ENCODE measurements around the gene RNF144A. TPM values are rescaled to one million over a fixed set of nuclear protein-coding genes. Genes with fewer than 3 reads are reported as not detected.
A peak's percentile ranks its signal among the peaks of the same experiment; 100 is the strongest.

The RNF144A gene
- total and polyA plus RNA-seq, 10 donors: 3.8 to 86.6 (median 50.9) TPM

DNA sequence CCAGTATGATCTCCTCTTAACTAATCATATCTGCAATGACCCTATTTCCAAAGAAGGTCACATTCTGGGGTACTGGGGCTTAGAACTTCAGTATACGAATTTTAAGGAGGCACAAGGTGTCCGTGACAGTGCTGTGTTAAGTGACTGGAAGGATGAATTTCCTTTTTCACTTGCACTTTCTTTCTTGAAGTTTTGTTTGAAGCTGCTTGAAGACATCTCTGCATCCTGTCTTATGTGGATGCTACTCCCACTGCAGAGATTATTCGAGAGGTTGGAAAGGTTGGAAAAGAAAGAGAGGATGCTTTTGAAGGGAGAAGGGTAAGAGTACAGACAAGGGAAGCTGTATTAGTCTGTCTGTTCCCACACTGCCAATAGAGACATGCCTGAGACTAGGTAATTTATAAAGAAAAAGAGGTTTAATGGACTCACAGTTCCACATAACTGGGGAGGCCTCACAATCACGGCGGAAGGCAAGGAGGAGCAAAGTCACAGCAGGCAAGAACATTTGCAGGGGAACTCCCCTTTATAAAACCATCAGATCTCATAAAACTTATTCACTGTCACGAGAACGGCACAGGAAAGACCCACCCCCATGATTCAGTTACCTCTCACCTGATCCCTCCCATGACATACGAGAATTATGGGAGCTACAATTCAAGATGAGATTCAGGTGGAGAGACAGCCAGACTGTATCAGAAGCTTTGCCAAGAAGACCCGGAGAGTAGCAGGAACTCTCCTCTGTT is 3.6 kb upstream of the RNF144A start:
- intact Hi-C loops (cut with DNase I; ENCODE audit: low total_unique reads): no loop called here
- Histone ChIP-seq H3K36me3 (peaks cover 0 to 24% (median 0%) of the 10 kb centered on the region in 6 donors), H3K4me1 (peaks cover 19 to 89% (median 50%) of the 10 kb centered on the region in 6 donors), H3K27me3 (replicated peaks in 1 of 7) (peaks cover 0 to 8% (median 0%) of the 10 kb centered on the region in 7 donors), H3K27ac (peak overlapping the region in 4 of 8 donors; percentile 2 to 52 (median 48)), H3K9me3 (no peaks in the 10 kb centered on the region), H3K4me3 (no peak overlapping the region)
- WGBS, 5 donors: 77 to 85% (median 80%) methylated on average over 9 of the region's 9 CpGs
- TF ChIP-seq POLR2AphosphoS5 (IDR thresholded peaks at IDR 0.05) (no peak), POLR2A (IDR thresholded peaks at IDR 0.05) (no peak)
- TF ChIP-seq, protein P1, sequence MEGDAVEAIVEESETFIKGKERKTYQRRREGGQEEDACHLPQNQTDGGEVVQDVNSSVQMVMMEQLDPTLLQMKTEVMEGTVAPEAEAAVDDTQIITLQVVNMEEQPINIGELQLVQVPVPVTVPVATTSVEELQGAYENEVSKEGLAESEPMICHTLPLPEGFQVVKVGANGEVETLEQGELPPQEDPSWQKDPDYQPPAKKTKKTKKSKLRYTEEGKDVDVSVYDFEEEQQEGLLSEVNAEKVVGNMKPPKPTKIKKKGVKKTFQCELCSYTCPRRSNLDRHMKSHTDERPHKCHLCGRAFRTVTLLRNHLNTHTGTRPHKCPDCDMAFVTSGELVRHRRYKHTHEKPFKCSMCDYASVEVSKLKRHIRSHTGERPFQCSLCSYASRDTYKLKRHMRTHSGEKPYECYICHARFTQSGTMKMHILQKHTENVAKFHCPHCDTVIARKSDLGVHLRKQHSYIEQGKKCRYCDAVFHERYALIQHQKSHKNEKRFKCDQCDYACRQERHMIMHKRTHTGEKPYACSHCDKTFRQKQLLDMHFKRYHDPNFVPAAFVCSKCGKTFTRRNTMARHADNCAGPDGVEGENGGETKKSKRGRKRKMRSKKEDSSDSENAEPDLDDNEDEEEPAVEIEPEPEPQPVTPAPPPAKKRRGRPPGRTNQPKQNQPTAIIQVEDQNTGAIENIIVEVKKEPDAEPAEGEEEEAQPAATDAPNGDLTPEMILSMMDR (IDR thresholded peaks at IDR 0.05 in 8 of 11, conservative IDR thresholded peaks at IDR 0.05 in 3 of 11): no peak
- DNase-seq: no peak

DNA sequence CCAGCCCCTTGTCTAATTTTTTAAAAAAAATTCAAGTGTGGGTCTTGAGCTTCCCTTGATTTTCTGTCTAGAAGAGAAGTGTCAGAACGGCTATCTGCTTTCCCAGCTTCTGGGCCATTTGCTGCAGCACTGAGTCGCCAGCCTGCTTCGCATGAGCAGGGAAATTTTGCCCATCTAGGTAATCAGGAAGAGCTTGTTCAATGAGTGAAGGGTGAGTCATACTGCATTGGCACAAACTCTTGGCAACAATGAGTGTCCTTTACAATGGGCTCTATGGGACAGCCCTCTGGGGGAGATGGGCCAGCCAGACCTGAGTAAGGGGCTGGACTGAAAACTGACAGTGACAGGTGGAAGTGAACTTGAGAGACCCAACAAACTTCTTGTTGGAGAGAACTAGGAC is 2.4 kb upstream of the RNF144A start:
- peaks cover 0 to 24% (median 0%) of the 10 kb centered on the region in 6 donors for H3K36me3 ChIP-seq
- no peaks in the 10 kb centered on the region for H3K9me3 ChIP-seq
- no peak overlapping the region for H3K4me3 ChIP-seq
- H3K4me1 ChIP-seq: peaks cover 20 to 89% (median 52%) of the 10 kb centered on the region in 6 donors
- H3K27ac ChIP-seq: peak overlapping the region in 1 of 8 donors; percentile 27
- peaks cover 0 to 8% (median 0%) of the 10 kb centered on the region in 7 donors for H3K27me3 ChIP-seq (replicated peaks in 1 of 7)
- intact Hi-C loops (cut with DNase I; ENCODE audit: low total_unique reads): no loop called here
- 70 to 91% (median 83%) methylated on average over 3 of the region's 3 CpGs for WGBS, 5 donors
- TF ChIP-seq POLR2A (IDR thresholded peaks at IDR 0.05) (no peak), POLR2AphosphoS5 (IDR thresholded peaks at IDR 0.05) (peak in 1 of 3 donors; percentile 21)
- TF ChIP-seq, protein P1 (IDR thresholded peaks at IDR 0.05 in 8 of 11, conservative IDR thresholded peaks at IDR 0.05 in 3 of 11): no peak
- DNase-seq: no peak

DNA sequence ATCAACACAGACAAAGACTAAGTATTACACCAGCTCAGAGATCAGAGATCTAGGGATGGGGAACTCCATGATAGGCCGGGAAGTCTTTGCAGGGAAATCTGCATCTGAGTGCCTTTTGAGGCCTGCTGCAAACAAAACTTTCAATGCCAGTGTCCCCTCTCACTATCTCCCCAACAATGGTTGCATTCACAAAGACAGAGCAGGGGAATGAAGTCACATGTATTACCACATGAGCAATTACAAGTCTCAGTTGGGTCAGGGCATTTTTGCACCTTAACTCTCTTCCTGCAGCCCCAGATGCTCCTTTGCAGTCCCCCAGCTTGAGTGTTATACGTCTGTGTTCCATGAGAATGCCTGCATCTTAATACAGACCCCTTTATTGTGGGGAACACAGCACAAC is 1.8 kb upstream of the RNF144A start:
- no peaks in the 10 kb centered on the region for H3K9me3 ChIP-seq
- intact Hi-C loops (cut with DNase I; ENCODE audit: low total_unique reads): no loop called here
- no peak for TF ChIP-seq POLR2A (IDR thresholded peaks at IDR 0.05)
- TF ChIP-seq POLR2AphosphoS5 (IDR thresholded peaks at IDR 0.05): no peak
- TF ChIP-seq, protein P1 (IDR thresholded peaks at IDR 0.05 in 8 of 11, conservative IDR thresholded peaks at IDR 0.05 in 3 of 11): peak in 1 of 11 experiments; percentile 7
- peak overlapping the region in 1 of 8 donors; percentile 15 for H3K4me3 ChIP-seq
- WGBS, 5 donors: 90 to 95% (median 91%) methylated on average over 2 of the region's 2 CpGs
- H3K36me3 ChIP-seq: peaks cover 0 to 24% (median 0%) of the 10 kb centered on the region in 6 donors
- peaks cover 18 to 89% (median 54%) of the 10 kb centered on the region in 6 donors for H3K4me1 ChIP-seq
- DNase-seq: no peak
- H3K27me3 ChIP-seq (replicated peaks in 1 of 7): peaks cover 0 to 8% (median 0%) of the 10 kb centered on the region in 7 donors
- peak overlapping the region in 1 of 8 donors; percentile 27 for H3K27ac ChIP-seq

DNA sequence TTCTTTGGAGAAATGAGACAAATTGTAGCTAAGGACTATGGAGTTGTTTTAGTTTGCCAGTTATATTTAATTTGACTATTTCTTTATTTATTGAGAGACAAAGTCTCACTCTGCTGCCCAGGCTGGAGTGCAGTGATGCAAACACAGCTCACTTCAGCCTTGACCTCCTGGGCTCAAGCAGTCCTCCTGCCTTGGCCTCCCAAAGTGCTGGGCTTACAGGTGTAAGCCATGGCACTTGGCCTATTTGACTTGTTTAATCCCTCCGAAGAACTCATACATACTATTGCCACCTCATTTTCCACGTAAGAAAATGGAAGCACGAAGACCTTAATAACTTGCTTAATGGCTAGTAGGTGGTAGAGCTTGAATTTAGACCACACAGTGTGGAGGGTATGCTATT is 988 bp upstream of the RNF144A start:
- TF ChIP-seq POLR2AphosphoS5 (IDR thresholded peaks at IDR 0.05): no peak
- TF ChIP-seq POLR2A (IDR thresholded peaks at IDR 0.05): no peak
- TF ChIP-seq, protein P1 (IDR thresholded peaks at IDR 0.05 in 8 of 11, conservative IDR thresholded peaks at IDR 0.05 in 3 of 11): no peak
- Histone ChIP-seq H3K9me3 (no peaks in the 10 kb centered on the region), H3K4me3 (peak overlapping the region in 1 of 8 donors; percentile 77), H3K27ac (peak overlapping the region in 3 of 8 donors; percentile 87 to 94 (median 87)), H3K27me3 (replicated peaks in 1 of 7) (peaks cover 0 to 8% (median 0%) of the 10 kb centered on the region in 7 donors), H3K4me1 (peaks cover 17 to 89% (median 54%) of the 10 kb centered on the region in 6 donors), H3K36me3 (peaks cover 0 to 24% (median 0%) of the 10 kb centered on the region in 6 donors)
- DNase-seq: no peak
- intact Hi-C loops (cut with DNase I; ENCODE audit: low total_unique reads): no loop called here
- WGBS, 5 donors: 88 to 96% (median 90%) methylated on average over 3 of the region's 3 CpGs
